ENCODE data around the gene PSAPL1.

The PSAPL1 gene

GRCh38 chr4:7399440-7400234, 35.1 kb downstream of the PSAPL1 start:
- Histone ChIP-seq H3K4me3 (ENCODE audit: low read length) (no peak overlapping the region), H3K9ac (ENCODE audit: low read length) (no peak overlapping the region), H3K27me3 (replicated peaks; ENCODE audit: control insufficient read depth, insufficient read depth, low read length) (peaks cover 51% of the 10 kb centered on the region), H3K9me3 (ENCODE audit: control insufficient read depth, low read length) (peaks cover 1% of the 10 kb centered on the region), H3K4me1 (ENCODE audit: control insufficient read depth, insufficient read depth, low read length) (no peaks in the 10 kb centered on the region), H3K36me3 (ENCODE audit: control insufficient read depth, insufficient read depth, low read length, severe bottlenecking) (no peaks in the 10 kb centered on the region)
- no peak for DNase-seq (ENCODE audit: low read depth)

- H3K4me3 ChIP-seq (ENCODE audit: low read length), result no peak overlapping the region
- H3K27me3 ChIP-seq (replicated peaks; ENCODE audit: control insufficient read depth, insufficient read depth, low read length), result peaks cover 51% of the 10 kb centered on the region
- no peak for DNase-seq (ENCODE audit: low read depth)
- no peaks in the 10 kb centered on the region for H3K9me3 ChIP-seq (ENCODE audit: control insufficient read depth, low read length)
- no peaks in the 10 kb centered on the region for H3K36me3 ChIP-seq (ENCODE audit: control insufficient read depth, insufficient read depth, low read length, severe bottlenecking)
- H3K9ac ChIP-seq (ENCODE audit: low read length), result no peak overlapping the region
- H3K4me1 ChIP-seq (ENCODE audit: control insufficient read depth, insufficient read depth, low read length), result no peaks in the 10 kb centered on the region
Observed at GRCh38 chr4:7398788-7399439, 35.8 kb downstream of the PSAPL1 start.

GRCh38 chr4:7398104-7398423, 36.7 kb downstream of the PSAPL1 start:
- Histone ChIP-seq H3K9ac (ENCODE audit: low read length) (no peak overlapping the region), H3K9me3 (ENCODE audit: control insufficient read depth, low read length) (no peaks in the 10 kb centered on the region), H3K27me3 (replicated peaks; ENCODE audit: control insufficient read depth, insufficient read depth, low read length) (peaks cover 51% of the 10 kb centered on the region), H3K36me3 (ENCODE audit: control insufficient read depth, insufficient read depth, low read length, severe bottlenecking) (no peaks in the 10 kb centered on the region), H3K4me3 (ENCODE audit: low read length) (no peak overlapping the region), H3K4me1 (ENCODE audit: control insufficient read depth, insufficient read depth, low read length) (peaks cover 8% of the 10 kb centered on the region)
- DNase-seq (ENCODE audit: low read depth), result peak; percentile 6

DNA sequence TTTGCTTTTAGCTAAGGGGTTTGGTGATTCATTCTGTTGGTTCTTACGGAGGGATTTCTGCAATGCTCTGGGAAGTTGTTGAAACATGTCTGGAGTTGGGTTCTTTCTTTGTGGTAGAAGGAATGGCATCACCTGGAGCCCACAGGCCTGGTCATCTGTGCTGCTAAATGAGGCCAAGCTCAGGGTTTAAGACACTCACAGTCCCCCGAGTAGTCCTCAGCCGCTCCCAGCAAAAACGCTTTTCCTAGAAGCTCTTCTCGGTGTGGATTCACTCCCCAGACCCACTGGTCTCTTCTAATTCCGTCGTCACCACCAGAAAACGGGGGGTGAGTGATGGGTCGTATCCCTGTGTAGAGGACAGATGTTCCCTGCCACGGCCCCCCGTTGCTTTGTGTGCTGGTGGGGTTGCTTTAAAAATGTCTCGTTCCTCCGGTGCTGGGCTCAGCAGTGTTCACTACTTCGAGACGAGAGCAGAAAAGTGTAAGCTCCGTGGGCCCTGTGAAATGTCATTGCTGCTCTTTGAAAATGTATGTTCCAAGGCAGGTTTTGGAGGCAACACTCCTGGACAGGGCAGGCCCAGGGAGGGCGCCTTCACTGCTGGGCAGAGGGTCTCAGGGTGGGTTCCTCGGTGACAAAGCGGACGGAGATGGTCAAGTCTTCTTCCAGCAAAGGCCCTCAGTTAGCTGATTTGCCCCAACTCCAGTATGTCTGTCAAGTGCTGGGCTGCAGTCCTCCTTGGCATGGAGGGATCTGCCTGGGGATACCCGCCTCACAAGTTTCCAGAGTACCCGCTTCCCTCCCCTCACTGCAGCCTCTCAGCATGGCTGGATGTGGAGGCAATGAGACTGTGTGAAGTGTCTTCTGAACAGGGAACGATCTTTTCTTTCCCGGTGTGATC, 37.3 kb downstream of the PSAPL1 start:
- H3K4me1 ChIP-seq (ENCODE audit: control insufficient read depth, insufficient read depth, low read length), result peaks cover 11% of the 10 kb centered on the region
- no peaks in the 10 kb centered on the region for H3K9me3 ChIP-seq (ENCODE audit: control insufficient read depth, low read length)
- no peak overlapping the region for H3K4me3 ChIP-seq (ENCODE audit: low read length)
- peaks cover 50% of the 10 kb centered on the region for H3K27me3 ChIP-seq (replicated peaks; ENCODE audit: control insufficient read depth, insufficient read depth, low read length)
- H3K36me3 ChIP-seq (ENCODE audit: control insufficient read depth, insufficient read depth, low read length, severe bottlenecking), result no peaks in the 10 kb centered on the region
- DNase-seq (ENCODE audit: low read depth), result no peak
- H3K9ac ChIP-seq (ENCODE audit: low read length), result no peak overlapping the region

DNA sequence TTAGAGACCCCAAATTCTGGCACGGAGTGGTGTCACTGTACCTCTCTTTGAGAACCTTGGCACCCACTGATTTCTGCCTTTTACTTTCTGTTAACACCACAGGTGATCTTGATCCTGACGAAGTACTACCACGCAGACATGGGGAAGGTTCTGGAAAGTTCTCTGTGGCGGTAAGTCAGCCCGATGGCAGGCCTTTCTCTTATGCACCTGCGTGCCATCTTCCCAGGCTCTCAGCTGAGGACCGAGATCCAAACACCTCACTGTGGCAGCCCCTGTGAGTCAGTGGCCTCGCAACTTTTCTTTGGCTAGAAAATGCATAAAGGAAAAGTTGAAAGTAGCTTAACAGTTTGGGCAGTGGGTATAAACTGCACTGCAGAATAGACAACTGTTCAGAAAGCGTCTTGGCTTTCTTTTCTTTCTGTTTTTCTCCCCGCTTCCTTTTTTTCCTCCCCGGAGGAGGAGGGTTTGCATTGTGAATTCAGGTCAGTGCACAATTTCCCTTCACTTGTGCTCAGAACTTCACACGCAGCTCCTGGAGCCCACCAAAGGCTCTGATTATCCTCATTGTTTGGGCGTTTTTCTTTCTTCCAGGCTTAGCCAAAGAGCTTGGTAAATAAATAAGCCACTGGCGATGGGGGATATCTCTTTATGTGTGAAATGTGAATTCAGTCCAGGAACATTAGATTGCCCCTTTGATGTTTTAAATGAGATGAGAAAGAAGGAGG, 38.4 kb downstream of the PSAPL1 start:
- no peaks in the 10 kb centered on the region for H3K9me3 ChIP-seq (ENCODE audit: control insufficient read depth, low read length)
- no peak for DNase-seq (ENCODE audit: low read depth)
- peaks cover 11% of the 10 kb centered on the region for H3K4me1 ChIP-seq (ENCODE audit: control insufficient read depth, insufficient read depth, low read length)
- H3K4me3 ChIP-seq (ENCODE audit: low read length), result no peak overlapping the region
- no peak overlapping the region for H3K9ac ChIP-seq (ENCODE audit: low read length)
- peaks cover 51% of the 10 kb centered on the region for H3K27me3 ChIP-seq (replicated peaks; ENCODE audit: control insufficient read depth, insufficient read depth, low read length)
- no peaks in the 10 kb centered on the region for H3K36me3 ChIP-seq (ENCODE audit: control insufficient read depth, insufficient read depth, low read length, severe bottlenecking)

DNA sequence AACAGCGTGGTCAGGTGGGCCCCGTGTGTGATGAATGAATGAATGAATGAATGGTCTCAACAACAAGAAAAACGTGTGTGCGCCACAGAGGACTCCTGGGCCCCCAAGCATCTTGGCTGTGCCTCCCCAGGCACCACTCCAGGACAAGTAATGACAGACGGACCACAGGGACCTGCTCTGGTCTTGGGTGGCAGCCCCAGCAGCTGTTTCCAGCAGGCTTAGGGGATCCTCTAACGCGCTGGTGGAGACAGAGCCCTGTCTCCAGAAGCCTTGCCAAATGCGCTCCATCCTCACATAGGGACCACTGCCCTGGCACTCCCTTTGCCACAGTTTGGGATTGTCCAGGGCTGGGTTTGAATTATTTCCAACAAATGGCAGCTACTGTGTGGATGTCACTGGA, 39.1 kb downstream of the PSAPL1 start:
- no peaks in the 10 kb centered on the region for H3K36me3 ChIP-seq (ENCODE audit: control insufficient read depth, insufficient read depth, low read length, severe bottlenecking)
- H3K4me1 ChIP-seq (ENCODE audit: control insufficient read depth, insufficient read depth, low read length), result peaks cover 11% of the 10 kb centered on the region
- DNase-seq (ENCODE audit: low read depth), result no peak

DNA sequence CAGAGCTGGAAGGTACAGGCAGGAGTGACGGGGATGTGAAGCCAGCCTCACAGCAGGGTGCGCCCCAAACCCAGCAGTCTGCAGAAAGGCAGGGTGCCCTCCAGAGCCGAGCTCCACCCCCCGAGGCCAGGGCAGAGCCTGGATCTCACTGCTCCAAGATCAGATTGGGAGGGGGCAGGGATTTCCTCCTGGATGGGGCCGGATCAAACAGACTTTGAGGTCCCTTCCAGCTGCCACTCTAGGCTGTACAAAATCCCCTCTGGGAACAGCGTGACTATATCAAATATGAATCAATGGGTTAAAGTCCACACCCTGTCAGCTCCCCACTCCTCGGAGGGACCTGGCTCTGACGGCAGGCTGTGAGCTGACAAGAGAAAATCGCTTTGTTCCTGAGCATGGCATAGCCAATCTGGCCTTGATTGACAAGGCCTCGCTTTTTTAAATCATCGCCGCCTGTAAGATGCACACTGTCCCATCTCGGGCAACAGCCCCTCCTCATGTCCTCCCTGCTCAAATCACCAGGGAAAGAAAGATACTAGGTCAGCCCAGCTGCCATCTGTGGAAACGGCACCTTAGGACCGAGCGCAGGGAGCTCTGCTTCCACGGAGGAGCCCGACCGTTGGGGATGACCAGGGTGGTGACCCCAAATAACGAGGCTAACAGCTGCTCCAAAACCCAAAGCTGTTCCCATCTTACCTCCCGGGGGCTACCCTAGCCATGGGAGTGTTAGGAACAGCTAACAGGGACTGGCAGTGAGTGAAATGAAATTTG, 39.9 kb downstream of the PSAPL1 start:
- H3K4me3 ChIP-seq (ENCODE audit: low read length), result no peak overlapping the region
- H3K9me3 ChIP-seq (ENCODE audit: control insufficient read depth, low read length), result no peaks in the 10 kb centered on the region
- no peak overlapping the region for H3K9ac ChIP-seq (ENCODE audit: low read length)
- H3K27me3 ChIP-seq (replicated peaks; ENCODE audit: control insufficient read depth, insufficient read depth, low read length), result peaks cover 54% of the 10 kb centered on the region
- DNase-seq (ENCODE audit: low read depth), result no peak
- H3K36me3 ChIP-seq (ENCODE audit: control insufficient read depth, insufficient read depth, low read length, severe bottlenecking), result no peaks in the 10 kb centered on the region
- H3K4me1 ChIP-seq (ENCODE audit: control insufficient read depth, insufficient read depth, low read length), result peaks cover 11% of the 10 kb centered on the region

More for the DNA sequence above, 39.1 kb downstream of the PSAPL1 start:
- Histone ChIP-seq H3K9ac (ENCODE audit: low read length) (no peak overlapping the region), H3K9me3 (ENCODE audit: control insufficient read depth, low read length) (no peaks in the 10 kb centered on the region), H3K4me3 (ENCODE audit: low read length) (no peak overlapping the region), H3K27me3 (replicated peaks; ENCODE audit: control insufficient read depth, insufficient read depth, low read length) (peaks cover 57% of the 10 kb centered on the region)

DNA sequence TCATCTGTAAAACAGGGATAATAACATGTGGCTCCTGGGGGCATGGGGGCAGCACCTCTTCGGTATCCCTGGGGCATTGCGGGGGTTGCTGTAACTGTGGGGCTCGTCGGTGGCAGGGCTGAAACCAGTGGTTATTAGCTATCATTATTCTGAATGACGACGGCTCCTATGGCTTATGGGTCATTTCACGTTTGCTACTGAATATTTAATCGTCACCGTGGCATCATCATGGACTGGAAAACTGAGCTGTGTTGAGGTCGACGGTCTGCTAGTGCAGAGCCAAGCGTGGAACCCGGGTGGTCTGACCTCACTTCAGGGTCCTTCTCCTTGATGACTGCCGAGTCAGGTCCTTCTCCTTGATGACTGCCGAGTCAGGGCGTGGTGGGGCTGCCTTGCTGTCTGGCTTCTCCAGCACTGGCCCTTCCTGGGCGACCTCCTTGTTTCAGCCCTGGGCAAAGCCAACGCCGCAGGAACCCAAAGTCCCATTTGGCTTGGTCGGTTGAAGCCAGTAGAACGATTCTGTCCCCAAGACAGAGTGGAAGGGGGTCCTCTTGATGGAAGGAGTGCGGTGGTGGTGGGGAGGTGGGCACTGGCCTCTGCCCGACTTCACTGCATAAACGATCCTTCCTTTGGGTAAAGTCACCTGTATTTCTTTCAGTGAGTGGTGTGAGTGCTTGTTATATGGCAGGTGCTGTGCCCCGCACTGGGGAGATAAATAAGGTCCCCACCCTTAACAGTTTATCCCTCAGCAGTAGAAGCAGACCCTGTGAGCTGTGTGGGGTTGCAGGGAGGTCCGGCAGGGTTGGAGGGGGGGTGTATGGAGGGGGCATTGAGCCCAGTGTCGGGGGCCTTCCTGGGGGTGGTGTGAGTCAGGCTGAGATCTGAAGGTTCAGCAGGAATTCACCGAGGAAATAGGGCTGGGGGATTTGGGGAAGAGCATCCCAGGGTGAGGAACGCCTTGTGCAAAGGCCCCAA, 40.8 kb downstream of the PSAPL1 start:
- no peak for DNase-seq (ENCODE audit: low read depth)
- H3K4me1 ChIP-seq (ENCODE audit: control insufficient read depth, insufficient read depth, low read length), result peaks cover 11% of the 10 kb centered on the region
- no peaks in the 10 kb centered on the region for H3K36me3 ChIP-seq (ENCODE audit: control insufficient read depth, insufficient read depth, low read length, severe bottlenecking)

DNA sequence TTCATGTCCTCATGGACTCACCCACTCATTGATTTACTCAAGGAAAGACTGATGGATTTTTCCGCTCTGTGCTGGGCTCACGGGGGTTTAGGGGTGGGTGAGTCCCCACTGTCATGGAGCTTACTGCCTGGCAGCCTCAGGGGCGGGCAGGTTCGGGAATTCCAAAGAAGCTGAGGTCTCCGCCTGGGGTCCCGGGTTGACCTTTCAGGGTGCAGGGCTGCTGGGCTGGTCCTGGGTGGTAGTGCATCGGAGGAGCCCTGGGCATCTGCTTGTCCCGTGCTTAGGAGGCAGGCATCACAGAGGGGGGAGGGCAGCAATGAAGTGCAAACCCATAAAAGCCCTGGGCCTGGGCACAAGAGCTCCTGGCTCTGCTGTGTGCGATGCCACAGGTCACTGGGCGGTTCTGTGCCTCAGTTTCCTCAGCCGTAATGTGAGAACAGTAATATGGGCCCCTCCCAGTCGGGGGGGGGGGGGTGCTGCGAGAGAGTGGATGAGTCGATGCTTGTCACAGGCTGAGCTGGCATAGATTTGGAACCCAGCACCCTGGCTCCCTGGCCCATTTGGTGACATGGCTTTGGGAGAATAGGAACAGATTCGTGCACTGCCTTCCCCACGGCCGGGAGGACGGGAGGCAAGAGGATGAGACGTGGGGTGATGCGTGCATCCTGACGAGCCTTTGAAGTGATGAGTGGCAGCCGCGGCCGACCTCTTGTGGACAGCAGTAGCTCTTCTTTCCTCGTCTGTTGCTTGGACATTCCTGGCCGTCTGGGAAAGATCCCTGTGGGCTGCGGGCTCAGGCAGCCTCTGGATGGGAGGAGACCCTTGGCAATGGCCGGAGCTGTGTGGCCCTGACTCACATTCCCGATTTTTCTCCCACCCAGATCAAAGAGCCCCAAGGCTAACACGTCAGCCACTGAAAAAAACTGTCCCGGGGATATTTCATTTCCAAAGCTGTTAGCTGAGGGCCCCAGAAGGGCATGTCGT, 42.0 kb downstream of the PSAPL1 start:
- Histone ChIP-seq H3K9me3 (ENCODE audit: control insufficient read depth, low read length) (no peaks in the 10 kb centered on the region), H3K27me3 (replicated peaks; ENCODE audit: control insufficient read depth, insufficient read depth, low read length) (peaks cover 45% of the 10 kb centered on the region), H3K4me3 (ENCODE audit: low read length) (no peak overlapping the region), H3K9ac (ENCODE audit: low read length) (no peak overlapping the region), H3K36me3 (ENCODE audit: control insufficient read depth, insufficient read depth, low read length, severe bottlenecking) (no peaks in the 10 kb centered on the region), H3K4me1 (ENCODE audit: control insufficient read depth, insufficient read depth, low read length) (peaks cover 11% of the 10 kb centered on the region)
- peak; percentile 50 for DNase-seq (ENCODE audit: low read depth)

More for the DNA sequence above, 40.8 kb downstream of the PSAPL1 start:
- Histone ChIP-seq H3K27me3 (replicated peaks; ENCODE audit: control insufficient read depth, insufficient read depth, low read length) (peaks cover 54% of the 10 kb centered on the region), H3K9ac (ENCODE audit: low read length) (no peak overlapping the region), H3K4me3 (ENCODE audit: low read length) (no peak overlapping the region), H3K9me3 (ENCODE audit: control insufficient read depth, low read length) (no peaks in the 10 kb centered on the region)
